ENCODE data around the gene WNK2. TPM values are rescaled to one million over a fixed set of nuclear protein-coding genes. Genes with fewer than 3 reads are reported as not detected.
"Not testable (repeated sequence)": the region's sequence is repeated elsewhere in the genome, so short reads cannot be mapped to it uniquely, and the experiment has no call there.

Gene WNK2
- total RNA-seq, 1 experiment from 2014 or later = 0.02 TPM

DNA sequence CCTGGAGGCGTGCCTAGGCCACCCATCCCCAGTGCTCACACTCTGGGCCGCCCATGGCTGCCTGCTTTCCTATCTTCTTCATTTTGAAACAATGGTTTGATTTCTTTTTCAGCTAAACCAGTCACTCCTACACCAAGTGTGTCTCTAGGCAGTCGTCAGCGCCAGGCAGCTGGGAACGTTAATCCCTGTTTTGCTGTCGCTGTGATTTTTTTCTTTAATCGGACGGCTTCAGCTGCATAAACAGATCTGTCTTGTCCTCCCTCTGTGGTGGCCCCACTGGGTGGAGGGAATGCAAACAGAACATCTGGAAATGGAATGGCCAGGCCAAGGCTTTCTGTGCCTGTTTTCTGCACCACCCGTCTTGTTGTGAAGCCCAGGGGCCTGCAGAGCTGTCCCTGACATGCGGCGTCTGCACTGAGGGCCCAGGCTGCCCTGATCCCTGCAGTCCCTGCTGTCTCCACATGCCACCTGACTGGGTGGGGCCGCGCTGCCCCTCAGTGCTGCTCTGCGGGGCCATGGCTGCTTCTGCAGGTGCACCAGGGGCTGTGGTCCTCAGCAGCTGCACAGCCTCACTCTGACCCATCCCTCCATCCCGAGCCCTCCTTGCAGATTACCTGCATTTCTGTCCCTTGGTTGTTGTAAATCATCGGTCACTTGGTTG lies 51.5 kb downstream of the WNK2 start:
- no peak for DNase-seq (ENCODE audit: low spot score)

DNA sequence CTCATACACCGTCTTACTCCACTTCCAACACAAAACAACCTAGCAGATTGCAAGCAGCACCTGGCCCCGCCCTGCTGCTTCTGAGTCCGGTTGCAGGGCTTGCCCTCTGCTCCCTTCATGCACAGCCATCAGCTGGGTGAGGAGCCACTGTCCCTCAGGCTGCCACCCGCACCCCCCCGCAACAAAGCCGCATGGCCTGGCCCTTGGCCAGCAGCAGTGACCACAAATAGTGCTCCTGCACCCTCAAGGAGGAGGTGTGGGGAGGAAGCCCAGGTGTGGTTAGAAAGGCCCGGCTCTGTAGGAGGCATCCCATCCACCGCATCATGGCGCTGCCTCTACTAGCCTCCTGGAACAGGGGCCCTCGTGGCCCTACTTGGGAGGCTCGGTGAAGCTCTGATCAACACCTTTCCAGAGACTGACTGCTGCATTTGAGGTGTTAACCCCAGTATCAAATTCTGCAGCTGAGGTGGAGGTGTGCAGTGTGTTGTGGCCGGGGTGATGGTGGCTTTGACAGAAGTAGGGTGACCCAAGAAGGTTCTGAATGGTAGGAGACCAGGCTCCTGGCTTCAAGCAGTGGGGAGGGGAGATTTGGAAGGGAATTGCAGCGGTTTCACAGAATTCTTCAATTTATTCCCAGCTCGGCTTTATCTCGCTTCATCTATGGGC lies 52.7 kb downstream of the WNK2 start:
- DNase-seq (ENCODE audit: low spot score) = no peak

- DNase-seq (ENCODE audit: low spot score) = no peak
Measured at GRCh38 chr9:93237540-93237939, 53.6 kb downstream of the WNK2 start.

GRCh38 chr9:93238953-93239925 lies 55.3 kb downstream of the WNK2 start:
- no peak for DNase-seq (ENCODE audit: low spot score)

DNA sequence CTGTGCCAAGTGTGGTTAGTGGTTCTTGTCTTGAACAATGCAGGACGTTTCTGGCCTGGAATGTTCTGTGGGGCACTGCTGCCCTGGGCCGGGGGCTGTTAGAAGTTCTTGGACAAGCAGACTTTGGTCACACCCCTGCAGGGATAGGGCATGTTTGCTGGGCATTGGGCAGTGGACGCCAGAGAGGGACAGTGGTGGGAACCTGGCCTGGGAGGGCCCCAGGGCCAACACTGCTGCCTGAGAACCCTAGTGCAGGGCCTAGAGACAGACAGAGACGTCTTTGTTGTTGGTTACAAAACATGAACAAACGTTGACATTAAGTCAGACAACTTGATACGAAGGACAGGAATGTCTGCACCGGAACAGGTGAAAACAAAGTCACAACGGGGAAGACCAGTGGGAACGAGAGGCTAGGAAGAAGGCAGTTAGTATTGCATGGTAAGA lies 57.0 kb downstream of the WNK2 start:
- no peak for DNase-seq (ENCODE audit: low spot score)

DNA sequence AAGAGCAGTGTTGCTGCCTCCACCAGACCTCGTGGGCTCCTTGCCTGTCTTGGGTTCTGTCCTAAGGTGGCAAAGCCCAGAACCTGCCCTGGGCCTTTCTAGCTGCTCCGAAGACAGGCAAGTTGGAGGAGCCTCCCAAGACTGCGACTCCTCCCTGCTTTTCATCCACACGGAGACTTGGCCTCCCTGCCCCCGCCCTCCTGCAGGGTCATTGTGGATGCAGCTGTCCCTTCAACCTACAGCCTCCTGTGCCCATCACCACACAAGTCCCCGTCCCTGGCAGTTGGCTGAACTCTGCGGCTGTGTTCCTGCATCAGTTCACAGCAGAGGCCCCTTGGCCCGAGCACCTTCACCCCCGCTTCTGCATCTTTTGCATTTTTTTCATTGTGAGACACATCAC lies 59.2 kb downstream of the WNK2 start:
- DNase-seq (ENCODE audit: low spot score) = no peak

DNA sequence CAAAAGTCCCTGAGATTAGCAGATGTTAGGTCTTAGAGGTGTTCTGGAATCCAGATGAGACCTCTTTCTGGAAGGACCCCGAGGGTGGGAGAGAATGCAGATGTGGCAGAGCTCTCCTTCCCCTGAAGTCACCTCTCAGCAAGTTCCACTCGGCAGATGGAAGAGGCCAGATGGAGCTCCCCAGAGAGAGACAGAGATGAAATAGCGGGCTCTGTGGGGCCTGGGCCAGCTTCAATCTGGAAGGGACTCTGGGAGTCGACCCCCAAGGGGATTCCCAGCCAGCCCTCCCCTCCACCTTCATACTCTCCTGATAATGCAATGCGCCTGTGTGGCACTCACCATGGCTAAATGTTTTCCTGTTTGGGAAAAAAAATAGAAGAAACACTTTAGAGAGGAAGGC lies 60.2 kb downstream of the WNK2 start:
- no peak for DNase-seq (ENCODE audit: low spot score)

DNA sequence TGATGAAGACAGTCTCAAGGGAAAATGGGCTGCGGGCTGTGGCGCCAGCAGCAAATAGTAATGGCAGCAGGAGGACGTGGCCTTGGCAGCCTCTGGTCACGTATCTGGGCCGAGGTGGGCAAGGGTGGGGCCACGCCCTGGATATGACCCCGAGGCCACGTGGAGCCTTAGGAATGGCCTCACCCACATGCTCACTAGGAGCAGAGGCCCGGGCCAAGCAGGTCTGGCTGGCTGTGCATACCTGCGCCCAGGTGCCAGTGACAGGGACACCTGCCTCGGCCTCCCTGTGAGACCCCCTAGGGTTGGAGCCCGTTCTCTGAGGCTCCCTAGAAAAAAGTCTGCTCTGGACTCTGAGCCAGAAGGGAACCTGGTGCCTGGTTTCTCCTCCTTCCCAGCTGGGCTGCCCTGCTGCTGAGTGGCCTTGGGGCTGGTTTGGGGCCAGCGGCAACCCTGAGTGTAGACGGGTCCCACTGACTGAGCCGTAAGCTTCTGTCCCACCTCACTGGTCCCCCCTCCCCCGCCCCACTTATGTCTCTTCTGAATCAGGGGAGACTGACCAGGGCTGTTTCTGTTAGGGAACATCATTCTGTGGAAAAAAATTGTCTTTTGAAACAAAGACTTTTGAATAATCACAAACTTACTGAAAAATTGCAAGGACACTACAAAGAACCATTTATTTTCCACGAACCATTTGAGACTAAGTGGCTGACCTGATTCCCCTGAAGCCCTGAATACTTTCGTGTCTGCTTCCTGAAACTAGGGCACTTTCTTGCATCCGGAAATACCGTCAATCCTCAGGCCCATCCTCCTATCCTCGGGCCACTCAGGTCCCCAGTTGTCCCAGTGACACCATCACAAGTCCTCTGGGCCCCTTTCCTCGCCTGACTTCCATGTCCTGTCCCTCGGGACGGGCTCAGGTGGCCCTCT lies 60.8 kb downstream of the WNK2 start:
- no peak for DNase-seq (ENCODE audit: low spot score)

DNA sequence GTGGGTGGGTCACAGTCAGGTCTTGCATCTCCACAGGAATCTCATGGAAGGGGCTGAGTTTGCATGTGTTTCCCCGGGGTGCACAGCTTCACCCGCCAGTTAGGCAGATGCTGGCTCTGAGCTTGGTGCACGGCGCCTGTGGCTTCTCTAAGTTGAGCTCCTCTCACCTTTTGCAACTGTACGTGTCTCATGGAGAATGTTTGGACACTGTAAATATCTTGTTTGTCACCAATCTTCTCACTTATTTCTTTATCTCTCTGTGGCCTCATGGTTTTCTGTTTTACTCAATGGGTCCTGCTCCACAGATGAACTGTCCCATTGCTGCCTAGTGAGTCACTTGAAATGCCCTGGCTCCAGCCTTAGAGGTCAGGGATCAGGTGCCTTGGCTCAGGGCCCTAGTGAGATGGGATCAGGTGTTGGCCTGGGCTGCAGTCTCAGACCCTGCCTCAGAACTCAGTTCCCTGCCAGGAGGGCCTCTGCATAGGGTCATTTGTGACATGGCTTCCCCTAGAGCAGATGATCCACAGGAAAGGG lies 61.6 kb downstream of the WNK2 start:
- no peak for DNase-seq (ENCODE audit: low spot score)

DNA sequence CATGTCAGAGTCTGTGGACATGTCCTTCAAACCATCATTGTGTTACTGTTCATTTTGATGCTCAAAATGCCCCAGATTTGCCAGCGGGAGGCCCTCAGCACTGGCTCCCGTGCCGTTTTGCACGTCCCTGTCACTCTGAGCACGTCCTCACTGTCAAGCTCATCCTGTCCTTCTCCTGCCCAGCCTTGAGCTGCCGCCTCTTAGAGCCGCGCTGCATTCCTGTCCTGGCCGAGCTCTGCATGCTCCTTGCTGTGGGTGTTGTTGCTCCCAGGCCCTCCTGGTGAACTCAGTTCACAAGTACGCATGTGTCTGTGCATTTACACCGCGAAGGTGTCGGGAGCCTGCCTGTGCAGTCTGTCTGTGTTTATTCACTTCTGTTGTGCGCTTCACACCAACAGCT lies 62.2 kb downstream of the WNK2 start:
- DNase-seq (ENCODE audit: low spot score) = no peak

DNA sequence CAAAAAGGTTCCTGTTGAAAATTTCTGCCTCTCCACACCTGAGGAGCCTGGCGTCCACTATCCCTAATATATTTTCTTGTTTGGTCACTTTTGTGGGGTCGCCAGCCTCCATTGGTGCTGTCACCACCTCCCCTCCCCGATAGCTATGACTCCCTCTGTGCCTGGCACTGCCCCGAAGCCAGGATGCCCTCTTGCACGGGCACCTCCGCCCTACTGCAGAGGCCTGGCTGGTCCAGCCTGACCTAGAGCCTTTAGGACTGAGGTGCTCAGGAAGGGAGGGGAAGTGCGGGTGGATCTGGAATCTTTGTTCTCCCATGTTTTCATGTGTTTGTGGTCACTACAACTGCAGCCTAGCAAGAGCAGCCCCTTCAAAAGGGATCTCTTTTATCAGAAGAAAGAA lies 62.6 kb downstream of the WNK2 start:
- DNase-seq (ENCODE audit: low spot score) = no peak

- no peak for DNase-seq (ENCODE audit: low spot score)
Measured at GRCh38 chr9:93247099-93247865, 63.3 kb downstream of the WNK2 start.

DNA sequence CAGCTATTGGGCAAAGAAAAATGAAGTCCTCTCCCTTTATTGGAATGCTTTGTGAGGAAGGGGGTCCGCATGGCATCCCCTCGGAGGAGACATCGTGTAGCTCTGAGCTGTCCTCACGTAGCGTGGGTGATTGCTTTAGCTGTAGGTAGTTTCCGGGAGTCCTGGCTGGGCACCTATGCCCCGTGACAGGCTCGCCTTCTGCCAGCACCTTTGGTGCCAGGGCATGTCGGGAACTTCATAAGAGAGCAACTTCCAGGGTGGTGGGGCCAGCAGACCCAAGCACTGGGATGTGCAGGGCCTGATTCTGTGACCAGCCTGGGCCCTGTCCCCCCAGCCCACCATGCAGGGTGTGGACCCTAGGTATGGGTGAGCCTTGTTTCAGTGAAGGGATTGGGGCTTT lies 64.0 kb downstream of the WNK2 start:
- DNase-seq (ENCODE audit: low spot score) = no peak

DNA sequence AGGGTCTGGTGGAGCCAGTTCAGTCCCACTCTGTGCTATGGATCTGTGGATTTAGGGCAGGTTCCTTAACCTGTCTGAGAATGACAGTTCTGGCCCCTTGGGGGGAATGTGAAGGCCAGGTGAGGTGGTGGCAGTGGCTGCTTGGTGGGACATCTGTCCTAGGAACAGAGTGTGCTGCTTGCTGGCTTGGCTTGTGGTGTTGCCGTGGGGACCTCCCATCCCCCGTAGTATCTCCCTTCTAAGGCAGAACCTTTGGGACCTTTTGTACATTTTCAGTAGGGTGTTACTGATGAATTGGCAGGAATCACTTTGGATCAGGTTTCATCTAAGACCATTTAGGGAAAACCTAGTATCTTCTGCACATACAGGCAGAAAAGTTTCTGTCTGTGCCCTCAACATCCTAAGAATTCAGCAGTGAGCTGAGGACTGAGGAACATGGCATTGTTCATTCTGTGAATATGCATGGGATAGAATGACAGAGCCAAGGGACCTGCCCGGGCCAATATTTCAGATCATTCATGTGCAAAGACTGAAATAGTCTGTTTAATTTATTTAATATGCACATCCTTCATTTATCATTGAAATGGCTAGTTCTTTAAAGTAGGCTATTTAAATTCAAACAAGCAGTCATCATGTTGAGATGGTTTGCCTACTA lies 64.6 kb downstream of the WNK2 start:
- DNase-seq (ENCODE audit: low spot score) = no peak

GRCh38 chr9:93250185-93250584 lies 66.2 kb downstream of the WNK2 start:
- no peak for DNase-seq (ENCODE audit: low spot score)

DNA sequence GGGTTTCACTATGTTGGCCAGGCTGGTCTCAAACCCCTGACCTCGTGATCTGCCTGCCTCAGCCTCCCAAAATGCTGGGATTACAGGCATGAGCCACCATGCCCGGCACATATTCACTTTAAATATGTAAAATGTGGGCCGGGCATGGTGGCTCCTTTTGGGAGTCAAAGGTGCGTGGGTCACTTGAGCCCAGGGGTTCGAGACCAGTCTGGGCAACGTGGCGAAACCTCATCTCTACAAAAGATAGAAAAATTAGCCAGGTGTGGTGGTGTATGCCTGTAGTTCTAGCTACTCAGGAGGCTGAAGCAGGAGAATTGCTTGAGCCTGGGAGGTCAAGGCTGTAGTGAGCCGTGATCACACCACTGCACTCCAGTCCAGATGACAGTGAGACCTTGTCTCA lies 67.4 kb downstream of the WNK2 start:
- not testable (repeated sequence) for DNase-seq (ENCODE audit: low spot score)

DNA sequence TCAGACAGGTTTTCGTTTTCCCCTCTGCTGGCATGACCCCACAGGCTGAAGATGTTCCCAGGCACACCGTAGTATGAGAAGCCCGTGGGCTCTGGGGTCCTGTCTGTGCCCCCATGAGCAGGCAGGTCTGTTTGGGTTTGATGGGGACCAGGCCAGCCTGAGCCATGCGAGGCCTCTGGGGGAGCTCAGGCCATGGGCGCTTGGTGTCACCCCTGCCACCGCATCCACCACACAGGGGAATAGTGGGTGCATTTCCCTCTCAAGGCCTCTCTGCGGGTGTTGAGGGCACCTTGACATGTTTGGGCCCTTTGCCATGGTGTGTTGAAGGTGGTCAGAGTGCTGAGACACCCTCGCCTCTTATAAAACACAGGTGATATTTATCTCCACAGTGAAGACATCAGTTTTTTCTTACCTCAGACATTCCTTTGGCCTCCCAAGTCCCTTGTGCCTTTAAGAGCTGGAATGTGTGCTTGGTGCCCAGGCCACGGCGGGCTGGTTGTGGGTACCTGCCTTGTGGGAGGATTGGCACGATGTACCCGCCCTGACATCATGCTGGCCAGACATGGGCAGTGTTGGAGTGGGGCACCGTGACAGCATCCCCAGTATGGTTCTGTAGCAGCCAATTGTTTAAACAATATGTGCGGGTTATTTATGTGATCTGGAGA lies 68.3 kb downstream of the WNK2 start:
- no peak for DNase-seq (ENCODE audit: low spot score)

- no peak for DNase-seq (ENCODE audit: low spot score)
Measured at GRCh38 chr9:93252781-93253530, 69.0 kb downstream of the WNK2 start.

DNA sequence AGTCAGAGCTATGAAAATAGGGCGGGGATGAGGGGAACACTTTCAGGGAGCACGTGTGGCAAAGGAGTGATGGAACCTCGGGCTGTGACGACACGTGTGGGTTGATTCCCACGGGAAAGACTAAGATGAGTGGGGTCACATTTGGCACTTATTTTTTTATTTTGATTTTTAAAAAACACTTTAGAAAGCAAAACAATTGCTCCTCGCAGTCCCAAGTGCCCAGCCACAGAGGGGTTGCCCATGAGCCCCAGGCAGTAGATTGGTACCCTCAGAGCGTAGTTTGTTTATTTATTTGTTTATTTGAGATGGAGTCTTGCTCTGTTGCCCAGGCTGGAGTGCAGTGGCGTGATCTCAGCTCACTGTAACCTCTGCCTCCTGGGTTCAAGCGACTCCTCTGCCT lies 69.7 kb downstream of the WNK2 start:
- no peak for DNase-seq (ENCODE audit: low spot score)
